GM19395 (cell line): Measurements from ENCODE around the gene TEKTIP1.
"Not testable (repeated sequence)": the region's sequence is repeated elsewhere in the genome, so short reads cannot be mapped to it uniquely, and the experiment has no call there.

Experiments
- ATAC-seq: cut with Tn5 transposase; IDR thresholded peaks from one replicate; pipeline ENCODE4 v1.9.1; 2021; ENCODE audit warnings: mild to moderate bottlenecking, moderate library complexity; ENCODE audit not compliant: unreplicated experiment

Gene TEKTIP1

GRCh38 chr19:3580156-3580934 lies 41.4 kb downstream of the TEKTIP1 start:
- no peak for ATAC-seq

GRCh38 chr19:3581792-3582191 lies 42.8 kb downstream of the TEKTIP1 start:
- not testable (repeated sequence) for ATAC-seq

- not testable (repeated sequence) for ATAC-seq
Measured at GRCh38 chr19:3584036-3584802, 45.2 kb downstream of the TEKTIP1 start.

- no peak for ATAC-seq
Measured at GRCh38 chr19:3585301-3586126, 46.5 kb downstream of the TEKTIP1 start, which contains the start of gene GIPC3. GIPC3 (plus strand) TSS chr19:3585478; CDS start chr19:3585598, 120 bp downstream.

- ATAC-seq = no peak
Measured at GRCh38 chr19:3586127-3586626, 47.2 kb downstream of the TEKTIP1 start.

GRCh38 chr19:3586707-3587346 lies 47.9 kb downstream of the TEKTIP1 start:
- ATAC-seq = no peak

- no peak for ATAC-seq
Measured at GRCh38 chr19:3589439-3589838, 50.5 kb downstream of the TEKTIP1 start.

- ATAC-seq = no peak
Measured at GRCh38 chr19:3589949-3590348, 51.0 kb downstream of the TEKTIP1 start.

GRCh38 chr19:3590991-3591659 lies 52.2 kb downstream of the TEKTIP1 start:
- ATAC-seq = no peak

- ATAC-seq = no peak
Measured at GRCh38 chr19:3591876-3592613, 53.1 kb downstream of the TEKTIP1 start.

GRCh38 chr19:3593156-3593555 lies 54.2 kb downstream of the TEKTIP1 start:
- ATAC-seq = no peak
